Heart left ventricle (tissue), 13 donors: ENCODE results near the gene ASCC1.

ENCODE experiments used
- CTCF ChIP-seq, 12 donors: fragments of 200-600 bp; sonication (generic) in 4 of 12; IDR thresholded peaks; one replicate each; pipeline versions ENCODE4 v1.5.0 to v1.8.0; 2018 to 2022; ENCODE audit warnings: antibody characterized with exemption in 12 of 12, mild to moderate bottlenecking in 5 of 12
- POLR2A ChIP-seq, 2 donors: fragments of 450-650 bp; IDR thresholded peaks; one replicate each; pipeline ENCODE4 v1.6.1; 2017; ENCODE audit warnings: antibody characterized with exemption in 2 of 2, mild to moderate bottlenecking in 2 of 2, moderate library complexity in 2 of 2
- donor health status: ischemic (EF 13 %, LVEDD 7.1; RV severe dilation, severe dysfunction).
- donor health status: DM: no; HTN: yes; CAD: no.
- donor health status: DM: no; HTN: no; CAD: no.
- donor health status: ischemic (EF 25% LVEDD 6.9; RV normal size, moderate dysfunction).
- donor health status: ischemic (EF 25% LVEDD 5.7; RV mildly dilated, moderate dysfunction).
- donor health status: ischemic (EF 35%, LVEDD 5.7; RV mildly dilated, moderate dysfunction).
- donor health status: nonischemic (EF 11% LVEDD 7.7; RV severe dilation, severe dysfunction).
- donor health status: DM: yes; HTN: yes; CAD: no.
- donor health status: PGD.
- donor health status: ischemic (EF 29% LVEDD 5.4; RV normal size, mild dysfunction).
- donor health status: nonischemic (EF 23%, LVEDD 6.1; RV moderate dilation, normal function).

GRCh38 chr10:72096115-72097000 is 119.7 kb downstream of the ASCC1 start:
- TF ChIP-seq CTCF (IDR thresholded peaks at IDR 0.05) (no peak), POLR2A (IDR thresholded peaks at IDR 0.05) (no peak)
